Activated CD4-positive, alpha-beta T cell treated with anti-CD3 and anti-CD28 coated beads, Interleukin-2, amount 50 U/mL, for 16 hours (primary cell): ENCODE data around the gene TSPAN13.
A peak's percentile ranks its signal among the peaks of the same experiment; 100 is the strongest.

Experiments
- DNase-seq: peaks from one replicate; pipeline ENCODE4 v3.0.0-alpha.2; 2020

The TSPAN13 gene

DNA sequence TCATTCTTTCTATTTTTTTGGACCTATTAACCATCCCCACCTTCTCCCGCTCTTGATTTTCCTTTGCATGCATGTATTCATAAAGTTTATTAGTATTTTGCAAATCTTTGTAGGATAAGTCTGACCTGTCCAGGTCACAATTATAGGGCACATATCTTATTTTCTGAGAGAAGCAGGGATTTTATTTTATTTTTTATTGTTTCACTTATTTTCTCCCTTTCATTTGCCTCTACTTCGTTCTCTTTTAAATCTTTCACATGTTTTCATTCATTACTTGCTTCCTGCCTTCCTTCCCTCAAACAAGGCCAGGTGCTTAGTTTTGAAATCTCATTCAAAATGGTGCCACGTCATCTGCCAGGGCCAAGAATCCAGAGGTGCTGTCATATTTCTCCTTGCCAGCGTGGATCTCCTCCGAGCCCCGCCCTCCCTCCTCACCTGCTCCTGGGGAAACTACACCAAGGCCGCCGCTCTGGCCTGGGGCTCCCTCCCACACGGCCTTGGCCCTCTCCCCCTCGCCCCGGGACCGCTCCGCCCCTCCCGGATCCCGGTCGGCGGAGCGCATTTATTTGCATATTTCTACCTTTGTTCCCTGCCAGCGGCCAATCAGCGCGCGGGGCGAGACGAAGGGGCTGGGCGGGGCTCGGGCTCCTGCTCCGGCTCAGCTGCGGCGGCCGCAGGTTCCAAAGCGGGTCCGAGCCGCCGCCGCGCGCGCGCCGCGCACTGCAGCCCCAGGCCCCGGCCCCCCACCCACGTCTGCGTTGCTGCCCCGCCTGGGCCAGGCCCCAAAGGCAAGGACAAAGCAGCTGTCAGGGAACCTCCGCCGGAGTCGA, at the start of gene TSPAN13:
TSS of gene TSPAN13 (plus strand) at position 654 of the 830 bp plus-strand sequence. CDS start 213 bp downstream, outside the sequence.
- DNase-seq = peak; percentile 76

DNA sequence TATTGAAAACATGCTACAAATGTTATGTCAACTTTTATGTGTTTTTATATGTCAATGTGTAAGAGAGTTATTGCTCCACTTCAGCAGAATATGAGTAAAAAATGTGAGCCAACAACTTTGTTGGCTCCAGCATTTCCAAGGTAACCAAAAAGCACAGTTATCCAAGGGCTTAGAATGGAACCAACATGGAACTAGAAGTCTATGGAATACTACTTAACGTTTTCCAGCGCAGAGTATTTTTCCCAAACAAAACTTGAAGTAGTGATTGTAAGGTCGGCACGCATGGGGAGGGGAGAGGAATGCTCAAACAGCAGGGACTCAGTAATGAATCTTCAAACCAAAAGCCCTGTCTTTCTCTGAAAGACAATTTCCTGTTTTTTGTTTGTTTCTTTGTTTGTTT, 45.0 kb upstream of the TSPAN13 start:
- DNase-seq = no peak

DNA sequence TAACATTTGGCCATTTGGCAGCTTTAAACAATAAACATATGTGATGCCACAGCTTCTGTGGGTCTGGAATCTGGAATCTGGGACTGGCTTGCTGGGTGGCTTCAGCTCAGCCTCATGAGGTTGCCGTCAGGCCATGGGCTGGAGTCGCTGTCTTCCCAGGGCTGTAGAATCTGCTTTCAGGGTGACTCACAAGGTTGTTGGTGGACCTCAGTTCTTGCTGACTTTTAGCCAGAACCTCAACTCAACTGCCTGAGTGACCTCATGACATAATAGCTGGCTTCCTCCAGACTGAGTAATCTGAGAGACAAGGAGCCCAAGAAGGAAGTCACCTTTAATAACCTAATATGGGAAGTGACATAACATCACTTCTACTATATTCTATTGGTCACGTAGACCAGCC, 44.6 kb upstream of the TSPAN13 start:
- DNase-seq = peak; percentile 22

DNA sequence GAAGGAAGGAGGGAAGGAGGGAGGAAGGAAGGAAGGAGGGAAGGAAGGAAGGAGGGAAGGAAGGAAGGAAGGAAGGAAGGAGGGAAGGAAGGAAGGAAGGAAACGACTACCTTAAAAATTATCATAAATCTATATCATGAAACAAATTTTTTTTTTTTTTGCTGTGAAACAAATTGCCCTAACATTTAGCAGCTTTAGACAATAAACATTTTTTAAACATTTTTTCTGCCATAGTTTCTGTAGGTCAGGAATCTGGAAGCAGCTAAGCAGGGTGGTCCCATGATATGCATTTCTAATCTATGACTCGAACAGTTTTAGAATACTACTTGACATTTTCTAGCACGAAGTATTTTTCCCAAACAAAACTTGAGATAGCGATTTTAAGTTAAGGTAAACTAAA, 42.9 kb upstream of the TSPAN13 start:
- DNase-seq = no peak

DNA sequence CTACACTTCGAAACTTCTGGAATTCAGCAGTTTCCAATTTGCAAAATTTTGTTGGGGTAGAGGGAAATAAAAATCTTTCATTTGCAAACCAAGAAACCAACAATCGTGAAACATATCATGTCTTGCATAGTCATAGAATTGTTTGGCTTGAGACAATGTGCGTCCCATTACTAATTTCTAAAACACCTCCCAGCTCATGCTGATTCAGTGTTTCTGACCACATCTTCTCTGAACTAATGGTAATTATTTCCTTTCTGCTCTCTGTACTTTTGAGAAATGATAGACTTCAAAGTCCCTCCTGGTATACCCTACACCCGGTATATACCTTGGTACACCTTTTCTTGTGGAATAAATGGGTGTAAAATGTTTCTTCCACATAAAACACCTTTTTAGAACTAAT, 41.8 kb upstream of the TSPAN13 start:
- peak; percentile 67 for DNase-seq

DNA sequence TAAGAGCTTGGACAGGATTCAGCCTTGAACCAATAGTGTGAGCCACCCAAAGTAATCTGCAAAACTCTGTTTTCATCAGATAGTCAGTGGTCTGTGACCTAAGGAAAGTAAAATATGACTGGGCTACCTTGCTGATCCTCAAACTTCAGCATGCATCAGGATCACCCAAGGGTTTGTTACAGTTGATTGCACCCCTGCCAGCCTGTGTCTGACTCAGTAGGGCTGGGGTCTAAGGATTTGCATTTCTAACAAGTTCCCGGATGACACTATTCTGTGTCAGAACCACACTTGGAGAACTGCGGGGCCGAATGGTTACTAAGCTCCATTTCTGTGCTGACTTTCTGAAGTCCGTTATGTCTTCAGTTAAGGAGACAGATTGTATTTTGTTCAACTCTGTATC, 40.6 kb upstream of the TSPAN13 start:
- no peak for DNase-seq

DNA sequence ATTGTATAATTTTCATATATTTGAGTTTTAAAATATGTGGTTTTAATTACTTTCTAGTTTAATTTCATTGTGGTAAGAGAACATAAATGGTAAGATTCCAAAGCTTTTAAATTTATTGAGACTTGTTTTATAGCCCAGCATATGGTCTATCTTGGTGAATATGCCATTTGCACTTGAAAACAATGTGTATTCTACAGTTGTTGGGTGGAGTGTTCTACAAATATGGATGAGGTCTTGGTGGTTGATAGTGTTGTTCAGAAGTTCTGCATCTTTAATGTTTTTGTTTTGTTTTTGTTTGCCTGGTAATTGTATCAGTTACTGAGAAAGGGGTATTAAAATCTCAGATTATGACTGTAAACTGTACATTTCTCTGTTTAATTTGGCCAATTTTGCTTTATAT, 37.6 kb upstream of the TSPAN13 start:
- DNase-seq = no peak

DNA sequence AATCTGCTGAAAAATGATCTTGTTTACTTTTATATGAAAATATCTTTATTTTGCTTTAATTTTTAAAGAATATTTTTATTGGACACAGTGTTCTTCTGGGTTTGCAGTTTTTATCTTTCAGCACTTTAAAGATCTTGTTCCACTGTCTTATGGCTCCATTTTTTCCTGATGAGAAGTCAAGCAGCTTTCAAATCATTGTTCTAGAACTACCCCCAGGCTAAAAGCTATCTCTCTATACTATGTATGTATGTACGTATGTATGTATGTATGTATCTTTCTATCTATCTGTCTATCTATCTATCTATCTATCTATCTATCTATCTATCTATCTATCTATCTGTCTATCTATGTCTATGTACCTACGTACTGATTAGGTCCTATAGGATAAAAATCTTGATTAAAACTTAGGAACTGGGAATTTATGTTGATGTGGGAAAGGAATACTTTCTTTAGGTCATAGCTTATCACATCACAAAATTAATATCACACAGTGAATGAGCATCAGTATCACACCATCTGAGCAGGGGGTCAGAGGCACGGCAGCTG, 35.4 kb upstream of the TSPAN13 start:
- DNase-seq = no peak

DNA sequence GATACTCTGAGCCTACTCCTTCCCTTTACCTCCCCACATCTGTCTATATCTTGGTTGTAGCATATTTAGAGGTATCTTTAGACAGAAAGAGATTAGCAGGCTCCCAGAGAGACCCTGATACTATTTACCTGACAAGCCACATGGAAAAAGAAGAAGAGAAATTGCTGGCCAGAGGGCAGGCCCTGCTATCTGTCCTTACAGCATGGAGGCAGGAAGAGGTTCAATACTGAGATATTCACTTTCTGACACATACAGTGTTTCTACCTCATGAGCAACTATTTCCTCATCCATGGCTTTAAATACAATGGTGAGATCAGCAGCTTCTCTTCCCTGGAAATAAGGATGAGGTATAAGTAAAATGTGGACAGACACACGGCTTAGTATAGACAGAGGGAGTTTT, 33.9 kb upstream of the TSPAN13 start:
- no peak for DNase-seq

DNA sequence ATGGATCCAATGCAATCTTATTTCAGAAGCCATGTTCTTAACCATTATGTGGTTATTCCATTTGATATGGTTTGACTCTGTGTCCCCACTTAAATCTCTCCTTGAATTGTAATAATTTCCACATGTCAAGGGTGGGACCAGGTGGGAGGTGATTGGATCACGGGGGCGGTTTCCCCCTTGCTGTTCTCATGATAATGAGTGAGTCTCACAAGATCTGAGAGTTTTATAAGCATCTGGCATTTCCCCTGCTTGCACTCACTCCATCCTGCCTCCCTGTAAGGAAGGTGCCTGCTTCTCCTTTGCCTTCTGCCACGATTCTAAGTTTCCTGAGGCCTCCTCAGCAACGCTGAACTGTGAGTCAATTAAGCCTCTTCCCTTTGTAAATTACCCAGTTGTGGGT, 32.0 kb upstream of the TSPAN13 start:
- DNase-seq = no peak

DNA sequence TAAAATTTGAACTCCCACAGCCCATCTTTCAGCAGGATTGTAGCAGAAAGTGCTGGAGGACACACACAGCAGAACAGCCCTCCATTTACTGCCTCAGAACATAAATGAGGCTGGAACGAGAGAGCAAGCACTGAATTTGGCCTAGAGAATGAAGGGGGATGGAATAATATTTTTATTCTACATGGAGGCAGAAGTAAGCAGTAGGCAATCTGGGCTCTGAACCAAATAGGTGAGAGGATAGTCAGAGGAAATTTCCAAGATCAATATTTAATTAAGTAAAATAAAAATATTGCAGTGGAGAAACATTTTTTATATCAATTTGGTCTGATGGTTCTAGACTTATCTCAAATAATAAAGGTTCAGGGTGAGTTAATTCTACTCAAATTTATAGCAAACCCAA, 29.2 kb upstream of the TSPAN13 start:
- no peak for DNase-seq

DNA sequence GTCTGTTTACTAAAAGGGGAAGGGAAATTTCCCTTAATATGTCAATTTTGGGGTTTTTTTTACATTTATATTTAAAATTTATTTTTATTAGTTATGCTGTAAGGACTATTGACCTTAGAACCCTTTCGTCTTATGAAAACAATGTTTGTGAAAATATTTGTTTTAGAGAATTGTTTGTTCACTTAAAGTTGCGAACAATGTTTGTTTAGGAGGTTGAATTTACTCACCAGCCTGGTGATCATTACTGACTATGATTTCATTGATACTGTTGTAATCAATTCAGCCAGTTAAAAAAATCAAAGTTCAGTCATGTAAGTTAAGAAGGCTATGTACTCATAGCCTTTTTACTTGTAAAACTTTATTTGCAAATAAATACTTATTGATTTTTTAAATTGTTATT, 27.4 kb upstream of the TSPAN13 start:
- no peak for DNase-seq

DNA sequence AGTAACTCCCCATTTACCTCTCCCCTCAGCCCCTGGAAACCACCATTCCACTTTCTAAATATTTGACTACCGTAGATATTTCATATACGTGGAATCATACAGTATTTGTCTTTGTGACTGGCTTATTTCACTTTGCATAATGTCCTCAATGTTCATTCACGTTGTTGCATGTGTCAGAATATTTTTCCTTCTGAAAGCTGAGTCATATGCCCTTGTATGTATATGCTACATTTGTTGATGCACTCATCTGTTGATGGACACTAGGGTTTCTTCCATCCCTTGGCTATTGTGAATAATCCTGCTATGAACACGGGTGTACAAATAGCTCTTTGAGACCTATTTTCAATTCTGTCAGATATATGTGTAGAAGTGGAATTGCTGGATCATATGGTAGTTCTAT, 25.8 kb upstream of the TSPAN13 start:
- DNase-seq = no peak

DNA sequence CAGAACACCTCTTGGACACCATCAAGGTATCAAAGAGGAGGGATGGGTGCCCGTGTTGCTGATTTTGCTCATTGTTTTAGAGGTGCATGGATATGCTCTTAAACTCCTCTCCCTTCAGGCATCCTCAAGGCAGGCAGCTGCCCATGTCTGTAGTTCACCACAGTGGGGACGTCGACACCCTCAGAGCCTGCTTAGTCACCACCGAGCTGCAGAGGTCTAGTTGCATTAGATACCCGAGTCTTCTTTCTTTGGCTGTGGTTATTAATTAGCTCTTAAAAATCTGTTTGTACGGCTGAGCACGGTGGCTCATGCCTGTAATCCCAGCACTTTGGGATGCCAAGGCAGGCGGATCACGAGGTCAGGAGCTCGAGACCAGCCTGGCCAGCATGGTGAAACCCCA, 24.7 kb upstream of the TSPAN13 start:
- no peak for DNase-seq

DNA sequence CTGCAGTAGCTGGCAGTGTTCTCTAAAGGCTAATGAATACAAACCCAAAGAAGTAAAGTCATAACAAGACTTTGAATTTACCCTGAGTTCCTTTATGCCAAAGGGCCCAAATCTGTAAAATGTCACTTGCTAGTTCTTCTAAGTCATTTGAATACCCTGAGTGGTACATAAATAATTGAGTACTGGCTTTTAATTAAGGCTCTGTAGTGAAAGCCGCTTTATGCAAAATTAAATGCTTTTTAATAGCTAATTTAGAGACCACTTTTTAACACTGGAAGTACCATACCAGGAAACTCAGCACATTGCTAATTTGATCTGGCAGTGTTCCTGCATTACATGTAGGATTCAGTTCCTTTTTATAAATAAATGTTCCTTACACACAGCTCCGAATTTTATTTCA, 24.0 kb upstream of the TSPAN13 start:
- no peak for DNase-seq

DNA sequence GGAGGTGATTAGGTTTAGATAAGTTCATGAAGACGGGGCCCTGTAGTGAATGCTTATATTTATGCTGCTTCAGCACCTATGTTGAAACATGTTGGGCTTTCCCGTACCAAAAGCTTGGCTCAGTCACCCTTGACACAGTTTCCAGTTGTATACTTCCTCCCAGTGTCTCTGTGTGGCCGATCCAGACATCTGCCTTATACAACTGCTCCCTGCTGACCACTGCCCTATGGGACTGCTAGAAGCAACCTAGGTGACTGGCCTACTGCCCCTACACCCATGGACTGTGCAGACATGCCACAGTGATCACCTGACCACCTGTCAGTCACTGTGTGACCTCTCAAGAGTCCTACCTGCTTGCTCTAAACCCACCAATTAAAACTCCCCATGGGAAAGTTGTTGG, 22.6 kb upstream of the TSPAN13 start:
- no peak for DNase-seq

DNA sequence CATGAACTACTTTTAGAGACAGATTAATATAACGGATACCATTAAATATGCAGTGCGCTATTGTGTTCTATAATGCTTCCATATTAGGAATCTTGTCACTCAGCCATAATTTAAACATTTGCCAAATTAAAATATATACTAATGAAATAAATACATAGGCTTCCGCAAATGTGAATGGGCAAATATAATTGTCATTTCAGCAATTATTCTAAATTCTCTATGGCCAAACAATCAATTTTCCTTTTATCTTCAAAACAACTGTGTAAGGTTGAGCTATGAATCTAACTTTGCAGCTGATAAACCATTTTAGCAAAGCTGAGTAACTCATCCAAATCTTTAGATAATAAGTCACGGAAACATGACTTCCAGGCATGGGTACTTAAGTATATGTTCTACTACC, 20.7 kb upstream of the TSPAN13 start:
- DNase-seq = no peak

DNA sequence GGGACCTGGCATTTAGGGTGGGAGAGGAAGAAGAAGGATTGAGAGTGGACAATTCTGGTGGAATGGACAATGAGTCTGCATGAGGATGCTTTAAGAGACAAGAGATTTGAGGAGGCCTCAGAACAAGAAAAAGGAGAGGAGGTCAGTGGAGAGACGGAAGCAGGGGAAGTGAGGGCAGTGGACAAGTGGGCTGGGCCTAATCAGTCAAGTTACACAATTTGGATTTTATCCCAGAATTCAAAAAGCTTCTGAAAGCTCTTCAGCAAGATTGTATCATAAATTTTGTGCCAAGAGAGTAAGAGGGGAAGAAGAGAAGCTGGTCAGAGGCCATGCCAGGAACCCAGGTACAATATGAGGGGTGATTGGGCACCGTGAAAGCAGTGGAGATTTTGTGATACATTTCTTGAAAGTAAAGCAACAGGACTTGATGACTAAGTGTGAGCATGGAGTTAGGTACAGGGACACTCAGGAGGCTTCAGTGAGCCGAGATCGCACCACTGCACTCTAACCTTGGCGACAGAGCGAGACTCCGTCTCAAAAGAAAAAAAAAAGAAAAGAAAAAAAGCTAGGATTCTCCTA, 19.3 kb upstream of the TSPAN13 start:
- no peak for DNase-seq

DNA sequence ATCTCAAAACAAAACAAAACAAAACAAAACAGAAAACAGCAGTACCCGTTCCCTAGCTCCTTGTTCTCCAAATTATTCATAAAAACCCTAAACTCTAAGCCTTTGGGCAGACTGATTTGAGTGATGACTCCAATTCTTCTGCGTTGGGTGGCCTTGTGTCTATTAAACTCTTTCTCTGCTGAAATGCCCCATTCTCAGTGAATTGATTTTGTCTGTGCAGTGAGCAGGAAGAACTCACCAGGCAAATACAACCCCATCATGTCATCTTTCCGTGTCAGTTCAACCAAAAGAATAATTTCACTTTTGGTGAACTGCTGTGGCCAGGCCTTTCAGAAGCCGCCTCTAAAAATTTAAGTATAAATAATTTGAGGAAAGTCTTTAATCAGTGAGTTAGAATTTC, 18.5 kb upstream of the TSPAN13 start:
- DNase-seq = no peak

DNA sequence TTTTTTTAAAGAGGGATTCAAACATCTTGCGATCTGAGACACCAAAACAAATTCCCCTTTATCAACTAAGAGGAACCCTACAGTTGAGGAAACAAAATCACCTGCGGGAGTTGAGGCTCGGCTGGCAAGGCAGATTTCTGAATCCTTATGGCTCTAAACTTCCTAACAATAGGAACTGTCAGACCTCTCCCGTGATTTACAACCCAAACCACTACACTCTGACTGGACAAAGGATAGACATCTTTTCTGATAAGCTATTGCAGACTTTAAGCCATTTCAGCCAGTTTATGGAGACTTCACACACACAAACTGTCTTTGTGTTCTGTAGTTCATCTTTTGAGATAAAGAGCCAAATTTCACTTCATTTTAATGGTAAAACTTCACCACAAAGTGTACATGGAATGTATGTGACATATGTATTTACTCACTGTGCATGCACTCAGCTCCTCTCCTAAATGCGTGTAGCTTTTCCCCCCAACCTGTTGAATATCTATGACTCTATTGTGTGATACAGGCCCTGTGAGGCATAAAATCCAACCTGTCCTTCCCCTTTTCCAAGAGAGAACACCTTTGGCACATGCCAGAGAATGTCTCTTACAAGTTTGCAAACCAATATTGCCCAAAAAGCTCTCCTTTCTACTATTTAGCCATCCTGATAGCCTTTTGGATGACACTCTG, 15.4 kb upstream of the TSPAN13 start:
- no peak for DNase-seq

DNA sequence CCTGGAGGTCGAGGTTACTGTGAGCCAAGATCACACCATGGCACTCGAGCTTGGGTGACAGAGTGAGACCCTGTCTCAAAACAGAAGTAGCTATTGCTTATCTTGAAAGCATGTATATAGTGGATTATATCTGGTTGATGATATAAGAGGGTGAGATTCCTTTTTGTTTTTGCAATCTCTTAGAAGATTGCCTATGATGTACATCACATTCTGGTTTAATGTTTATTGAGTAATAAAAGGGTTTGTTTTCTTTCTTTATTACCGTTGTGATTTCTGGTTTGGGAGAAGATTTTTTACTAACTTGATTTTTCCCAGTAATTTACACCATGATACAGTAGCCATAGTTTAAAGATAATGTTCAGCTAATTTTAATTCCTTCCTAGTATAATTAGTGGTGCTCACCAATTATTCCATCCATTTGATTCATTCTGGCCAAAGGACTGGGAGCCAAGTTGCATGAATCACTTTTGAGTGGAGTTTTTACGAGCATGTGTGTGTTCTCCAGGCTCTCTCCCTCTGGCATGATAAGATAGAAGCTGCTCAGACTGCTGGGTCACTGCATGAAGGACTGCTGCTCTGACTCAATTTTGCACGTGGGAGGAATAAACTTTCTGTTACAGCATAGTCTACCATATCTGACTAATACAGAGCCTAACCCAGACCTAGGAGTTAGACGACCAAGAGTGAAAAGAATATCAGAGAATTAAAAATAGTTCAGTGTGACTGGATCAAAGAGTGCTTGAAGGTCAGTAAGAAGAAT, 13.5 kb upstream of the TSPAN13 start:
- DNase-seq = peak; percentile 37

DNA sequence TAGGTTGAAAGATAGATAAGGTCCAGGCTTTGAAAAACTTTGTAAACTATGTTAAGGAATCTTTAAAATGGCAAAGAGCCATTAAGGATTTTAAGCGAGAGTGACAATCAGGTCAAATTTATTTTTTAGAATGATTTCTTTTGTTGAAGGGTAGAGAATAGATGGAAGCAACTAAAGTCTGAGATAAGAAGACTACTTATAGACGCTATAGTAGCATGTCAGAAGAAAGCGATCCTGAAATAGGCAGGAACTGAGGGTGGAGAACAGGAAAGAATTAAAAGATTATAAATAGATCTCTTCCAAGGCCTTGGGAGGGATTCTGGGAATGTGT, 13.0 kb upstream of the TSPAN13 start:
- DNase-seq = no peak

DNA sequence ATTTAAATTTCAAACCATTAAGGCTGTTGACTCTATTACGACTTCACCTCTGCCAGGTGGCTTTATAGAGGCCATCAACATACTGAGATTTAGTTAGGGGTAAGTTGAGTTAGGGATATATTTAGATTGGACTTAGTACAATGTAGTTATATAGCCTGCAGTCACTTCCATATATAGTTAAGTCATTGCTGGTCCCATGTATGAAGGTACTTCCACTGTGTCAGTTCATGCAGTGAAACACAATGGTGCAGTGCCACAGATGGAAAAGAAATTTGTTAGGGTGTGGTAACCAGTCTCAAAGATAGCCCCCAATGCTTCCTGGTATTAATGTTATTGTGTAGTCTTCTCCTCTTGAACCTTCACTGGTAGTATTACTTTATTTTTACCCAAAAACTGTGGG, 12.6 kb upstream of the TSPAN13 start:
- DNase-seq = no peak
